ENCODE measurements around the gene P4HB.

The P4HB gene

GRCh38 chr17:81868674-81869220, 8.4 kb upstream of the P4HB start:
- no peak for DNase-seq (ENCODE audit: low spot score)

GRCh38 chr17:81867991-81868673, 7.8 kb upstream of the P4HB start:
- no peak for DNase-seq (ENCODE audit: low spot score)

- no peak for DNase-seq (ENCODE audit: low spot score)
These were observed 7.0 kb upstream of the P4HB start for GRCh38 chr17:81867170-81867990.

- DNase-seq (ENCODE audit: low spot score) = no peak
These were observed 6.3 kb upstream of the P4HB start for GRCh38 chr17:81866440-81867169.

- DNase-seq (ENCODE audit: low spot score) = no peak
These were observed 5.6 kb upstream of the P4HB start for GRCh38 chr17:81865733-81866439.

- no peak for DNase-seq (ENCODE audit: low spot score)
These were observed 5.0 kb upstream of the P4HB start for GRCh38 chr17:81865358-81865732.

- DNase-seq (ENCODE audit: low spot score) = no peak
These were observed 3.8 kb upstream of the P4HB start for GRCh38 chr17:81863833-81864768.

- DNase-seq (ENCODE audit: low spot score) = no peak
These were observed 2.9 kb upstream of the P4HB start for GRCh38 chr17:81863123-81863675.

- peak; percentile 100 for DNase-seq (ENCODE audit: low spot score)
These were observed 627 bp upstream of the P4HB start for GRCh38 chr17:81860756-81861568.

GRCh38 chr17:81858967-81859905, 1.1 kb downstream of the P4HB start:
- no peak for DNase-seq (ENCODE audit: low spot score)

GRCh38 chr17:81858170-81858966, 2.0 kb downstream of the P4HB start:
- no peak for DNase-seq (ENCODE audit: low spot score)

GRCh38 chr17:81854974-81855774, 5.2 kb downstream of the P4HB start:
- DNase-seq (ENCODE audit: low spot score) = no peak

- no peak for DNase-seq (ENCODE audit: low spot score)
These were observed 8.1 kb downstream of the P4HB start for GRCh38 chr17:81852237-81852636.

GRCh38 chr17:81851423-81851822, 8.9 kb downstream of the P4HB start:
- no peak for DNase-seq (ENCODE audit: low spot score)

GRCh38 chr17:81849457-81849856, 10.9 kb downstream of the P4HB start:
- DNase-seq (ENCODE audit: low spot score) = no peak

GRCh38 chr17:81846743-81847689, 13.3 kb downstream of the P4HB start:
- DNase-seq (ENCODE audit: low spot score) = no peak

Data from germinal center (tissue), 1 donor.